Measurements from ENCODE around the gene LNP1.
A peak's percentile ranks its signal among the peaks of the same experiment; 100 is the strongest.

LNP1 gene

DNA sequence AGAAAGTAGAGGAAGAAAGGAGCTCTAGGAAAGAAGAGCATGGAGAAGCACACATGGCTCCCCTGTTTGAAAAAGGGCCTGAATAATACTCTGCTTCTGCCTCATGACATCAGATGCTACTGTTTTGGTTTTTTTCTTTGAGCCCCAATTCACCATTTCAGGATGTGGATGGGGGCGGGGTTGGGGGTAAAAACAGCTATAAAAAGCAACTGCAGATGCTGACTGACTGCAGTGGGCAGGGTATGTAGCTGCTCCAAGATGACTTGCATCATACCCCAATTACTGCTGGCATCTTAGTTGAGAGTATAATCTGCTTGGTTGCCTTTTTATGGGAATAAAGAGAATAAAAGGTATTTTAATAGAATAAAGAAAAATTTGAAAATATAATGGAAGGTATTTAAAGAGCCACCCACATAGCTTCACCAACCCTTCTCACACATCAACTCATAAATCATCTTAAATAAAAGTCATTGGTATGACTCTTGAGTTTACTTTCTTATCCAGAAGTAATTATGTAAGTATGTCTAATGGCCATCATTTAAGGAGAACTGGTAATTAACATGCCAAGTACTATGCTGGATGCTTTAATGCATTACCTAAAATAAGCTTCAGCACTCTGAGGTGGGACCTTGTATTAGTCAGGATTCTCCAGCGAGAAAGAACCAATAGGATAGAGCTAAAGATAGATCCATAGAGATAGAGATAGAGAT is 54.7 kb downstream of the LNP1 start:
- peaks cover 44% of the 10 kb centered on the region for H3K36me3 Mint-ChIP-seq (ENCODE audit: low read depth)
- H3K4me3 Mint-ChIP-seq: no peak overlapping the region
- TF ChIP-seq, protein P1, sequence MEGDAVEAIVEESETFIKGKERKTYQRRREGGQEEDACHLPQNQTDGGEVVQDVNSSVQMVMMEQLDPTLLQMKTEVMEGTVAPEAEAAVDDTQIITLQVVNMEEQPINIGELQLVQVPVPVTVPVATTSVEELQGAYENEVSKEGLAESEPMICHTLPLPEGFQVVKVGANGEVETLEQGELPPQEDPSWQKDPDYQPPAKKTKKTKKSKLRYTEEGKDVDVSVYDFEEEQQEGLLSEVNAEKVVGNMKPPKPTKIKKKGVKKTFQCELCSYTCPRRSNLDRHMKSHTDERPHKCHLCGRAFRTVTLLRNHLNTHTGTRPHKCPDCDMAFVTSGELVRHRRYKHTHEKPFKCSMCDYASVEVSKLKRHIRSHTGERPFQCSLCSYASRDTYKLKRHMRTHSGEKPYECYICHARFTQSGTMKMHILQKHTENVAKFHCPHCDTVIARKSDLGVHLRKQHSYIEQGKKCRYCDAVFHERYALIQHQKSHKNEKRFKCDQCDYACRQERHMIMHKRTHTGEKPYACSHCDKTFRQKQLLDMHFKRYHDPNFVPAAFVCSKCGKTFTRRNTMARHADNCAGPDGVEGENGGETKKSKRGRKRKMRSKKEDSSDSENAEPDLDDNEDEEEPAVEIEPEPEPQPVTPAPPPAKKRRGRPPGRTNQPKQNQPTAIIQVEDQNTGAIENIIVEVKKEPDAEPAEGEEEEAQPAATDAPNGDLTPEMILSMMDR (IDR thresholded peaks at IDR 0.05): no peak
- H3K27me3 Mint-ChIP-seq (ENCODE audit: low read depth, poor library complexity): peaks cover 4% of the 10 kb centered on the region
- H3K4me1 Mint-ChIP-seq: peaks cover 5% of the 10 kb centered on the region
- no peak for DNase-seq
- H3K27ac Mint-ChIP-seq: no peak overlapping the region
- no peaks in the 10 kb centered on the region for H3K9me3 Mint-ChIP-seq

DNA sequence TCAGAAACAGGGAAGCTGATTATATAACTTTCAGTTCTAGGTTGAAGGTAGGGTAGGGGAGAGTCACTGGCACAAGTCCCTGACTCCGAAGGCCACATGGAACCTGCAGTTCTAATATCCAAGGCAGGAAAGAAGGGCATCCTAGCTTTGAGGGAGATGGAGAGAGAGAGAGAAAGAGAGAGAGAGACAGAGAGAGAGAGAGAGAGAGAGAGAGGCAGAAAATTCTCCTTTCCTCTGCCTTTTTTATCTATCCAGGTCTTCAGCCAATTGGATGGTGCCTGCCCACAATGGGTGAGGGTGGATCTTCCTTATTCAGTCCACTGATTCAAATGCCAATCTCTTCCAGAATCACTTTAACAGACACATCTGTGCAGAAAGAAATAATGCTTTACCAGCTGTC is 55.4 kb downstream of the LNP1 start:
- no peak for DNase-seq
- H3K27ac Mint-ChIP-seq: no peak overlapping the region
- H3K36me3 Mint-ChIP-seq (ENCODE audit: low read depth): peaks cover 36% of the 10 kb centered on the region
- H3K9me3 Mint-ChIP-seq: no peaks in the 10 kb centered on the region
- peaks cover 6% of the 10 kb centered on the region for H3K27me3 Mint-ChIP-seq (ENCODE audit: low read depth, poor library complexity)
- TF ChIP-seq, protein P1 (IDR thresholded peaks at IDR 0.05): no peak
- no peak overlapping the region for H3K4me3 Mint-ChIP-seq
- H3K4me1 Mint-ChIP-seq: peaks cover 5% of the 10 kb centered on the region

GRCh38 chr3:100457811-100458210 is 56.5 kb downstream of the LNP1 start:
- no peak for DNase-seq
- Mint-ChIP-seq H3K9me3 (no peaks in the 10 kb centered on the region), H3K27ac (no peak overlapping the region), H3K4me3 (no peak overlapping the region), H3K36me3 (ENCODE audit: low read depth) (peaks cover 30% of the 10 kb centered on the region), H3K4me1 (peaks cover 5% of the 10 kb centered on the region), H3K27me3 (ENCODE audit: low read depth, poor library complexity) (peaks cover 6% of the 10 kb centered on the region)
- TF ChIP-seq, protein P1 (IDR thresholded peaks at IDR 0.05): no peak

GRCh38 chr3:100458814-100459213 is 57.5 kb downstream of the LNP1 start:
- no peak for DNase-seq
- Mint-ChIP-seq H3K27me3 (ENCODE audit: low read depth, poor library complexity) (peaks cover 6% of the 10 kb centered on the region), H3K36me3 (ENCODE audit: low read depth) (peaks cover 22% of the 10 kb centered on the region), H3K27ac (no peak overlapping the region), H3K4me1 (peaks cover 5% of the 10 kb centered on the region), H3K9me3 (no peaks in the 10 kb centered on the region), H3K4me3 (no peak overlapping the region)
- TF ChIP-seq, protein P1 (IDR thresholded peaks at IDR 0.05): no peak

DNA sequence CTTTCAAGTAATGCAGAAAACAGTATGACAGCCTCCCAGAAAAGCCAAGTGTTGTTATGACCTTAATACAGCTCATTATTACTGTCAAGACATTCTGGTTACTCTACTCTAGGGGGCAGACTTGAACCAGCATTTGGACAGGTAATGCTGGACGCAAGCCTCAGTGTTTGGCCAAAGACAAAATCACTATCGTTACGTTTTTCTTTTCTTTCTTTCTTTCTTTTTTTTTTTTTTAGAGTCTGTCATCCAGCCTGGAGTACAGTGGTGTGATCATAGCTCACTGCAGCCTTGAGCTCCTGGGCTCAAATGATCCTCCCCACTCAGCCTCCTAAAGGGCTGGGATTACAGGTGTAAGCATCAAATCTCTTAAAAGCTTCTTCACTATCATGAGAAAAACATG is 61.7 kb downstream of the LNP1 start:
- peaks cover 6% of the 10 kb centered on the region for H3K27me3 Mint-ChIP-seq (ENCODE audit: low read depth, poor library complexity)
- H3K4me1 Mint-ChIP-seq: no peaks in the 10 kb centered on the region
- peak; percentile 19 for DNase-seq
- peaks cover 9% of the 10 kb centered on the region for H3K9me3 Mint-ChIP-seq
- TF ChIP-seq, protein P1 (IDR thresholded peaks at IDR 0.05): peak; percentile 76
- no peak overlapping the region for H3K27ac Mint-ChIP-seq
- H3K36me3 Mint-ChIP-seq (ENCODE audit: low read depth): peaks cover 5% of the 10 kb centered on the region
- no peak overlapping the region for H3K4me3 Mint-ChIP-seq

- no peak overlapping the region for H3K4me3 Mint-ChIP-seq
- no peaks in the 10 kb centered on the region for H3K36me3 Mint-ChIP-seq (ENCODE audit: low read depth)
- no peak for DNase-seq
- peaks cover 6% of the 10 kb centered on the region for H3K27me3 Mint-ChIP-seq (ENCODE audit: low read depth, poor library complexity)
- peaks cover 15% of the 10 kb centered on the region for H3K9me3 Mint-ChIP-seq
- H3K27ac Mint-ChIP-seq: no peak overlapping the region
- no peaks in the 10 kb centered on the region for H3K4me1 Mint-ChIP-seq
- TF ChIP-seq, protein P1 (IDR thresholded peaks at IDR 0.05): no peak
Measured at GRCh38 chr3:100463646-100464155, 62.4 kb downstream of the LNP1 start.

Measured in nephron progenitor cell (in vitro differentiated cells).